Brain microvascular endothelial cell (primary cell): ENCODE data around the gene DNPH1.
A peak's percentile ranks its signal among the peaks of the same experiment; 100 is the strongest.

ENCODE experiments used
- DNase-seq: peaks from one replicate; pipeline ENCODE4 v3.0.0-alpha.2; 2020
- H3K27ac ChIP-seq: fragments of 250-450 bp; sonication (Bioruptor Pico); 2 replicates; pipeline ENCODE4 v1.5.1; 2020; ENCODE audit warnings: mild to moderate bottlenecking, moderate library complexity
- H3K27me3 ChIP-seq: fragments of 250-450 bp; sonication (Bioruptor Pico); replicated peaks from 2 replicates; pipeline ENCODE4 v1.5.1; 2020; ENCODE audit warnings: mild to moderate bottlenecking
- H3K36me3 ChIP-seq: fragments of 250-450 bp; sonication (Bioruptor Pico); replicated peaks from 2 replicates; pipeline ENCODE4 v1.5.1; 2020; ENCODE audit warnings: mild to moderate bottlenecking
- H3K4me3 ChIP-seq: 2 replicates; pipeline ENCODE4 v1.5.1; 2011; ENCODE audit warnings: low read depth, mild to moderate bottlenecking, control low read depth, low read length, moderate library complexity
- in situ Hi-C: cut with HindIII; loops from 2 replicates; pipeline ENCODE4 v1.10.0; 2017; ENCODE audit warnings: low sequenced_read_pairs, low pct_ligation_motif_present
- TF ChIP-seq, protein P1 (sequence below): IDR thresholded peaks from 2 replicates; pipeline ENCODE4 v1.5.1; 2011; ENCODE audit warnings: low read depth, mild to moderate bottlenecking, moderate library complexity, low read length, control low read depth, inconsistent platforms; ENCODE audit errors: missing control alignments

The DNPH1 gene

DNA sequence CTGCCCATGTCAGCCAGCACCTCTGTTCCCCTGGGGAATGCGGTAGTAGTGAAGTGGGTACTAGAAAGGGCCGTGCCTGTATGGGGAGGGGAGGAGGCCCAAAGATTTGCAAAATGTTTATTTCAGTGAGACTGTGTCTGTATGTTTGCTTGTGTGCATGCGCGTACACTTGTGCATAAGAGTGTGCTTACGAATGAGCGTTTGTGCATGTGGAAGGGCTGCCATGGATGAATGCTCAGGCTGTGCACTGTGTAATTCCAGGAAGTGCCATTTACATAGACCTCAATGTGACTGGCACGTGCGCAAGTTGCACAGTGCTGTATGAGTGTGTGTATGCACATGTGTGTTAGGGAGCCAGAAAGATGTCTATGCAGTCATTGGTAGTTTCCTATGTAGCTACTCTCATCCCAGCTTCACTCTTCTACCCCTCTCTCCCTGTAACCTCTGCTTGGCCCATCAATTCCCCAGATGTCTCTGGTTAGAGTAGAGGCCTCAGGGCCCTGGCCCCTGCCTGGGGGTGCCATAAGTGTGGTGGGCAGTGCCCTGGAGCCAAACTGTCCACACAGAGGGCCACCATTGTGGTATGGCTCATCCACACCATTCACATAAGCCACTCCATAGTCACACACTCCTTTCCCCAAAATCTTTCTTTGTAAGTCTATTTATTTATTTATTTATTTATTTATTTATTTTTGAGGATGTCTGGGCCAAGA, 42.0 kb upstream of the DNPH1 start:
- no peak overlapping the region for H3K4me3 ChIP-seq
- DNase-seq: no peak
- no peaks in the 10 kb centered on the region for H3K36me3 ChIP-seq
- in situ Hi-C loops: no loop called here
- H3K27ac ChIP-seq: no peak overlapping the region
- TF ChIP-seq, protein P1, sequence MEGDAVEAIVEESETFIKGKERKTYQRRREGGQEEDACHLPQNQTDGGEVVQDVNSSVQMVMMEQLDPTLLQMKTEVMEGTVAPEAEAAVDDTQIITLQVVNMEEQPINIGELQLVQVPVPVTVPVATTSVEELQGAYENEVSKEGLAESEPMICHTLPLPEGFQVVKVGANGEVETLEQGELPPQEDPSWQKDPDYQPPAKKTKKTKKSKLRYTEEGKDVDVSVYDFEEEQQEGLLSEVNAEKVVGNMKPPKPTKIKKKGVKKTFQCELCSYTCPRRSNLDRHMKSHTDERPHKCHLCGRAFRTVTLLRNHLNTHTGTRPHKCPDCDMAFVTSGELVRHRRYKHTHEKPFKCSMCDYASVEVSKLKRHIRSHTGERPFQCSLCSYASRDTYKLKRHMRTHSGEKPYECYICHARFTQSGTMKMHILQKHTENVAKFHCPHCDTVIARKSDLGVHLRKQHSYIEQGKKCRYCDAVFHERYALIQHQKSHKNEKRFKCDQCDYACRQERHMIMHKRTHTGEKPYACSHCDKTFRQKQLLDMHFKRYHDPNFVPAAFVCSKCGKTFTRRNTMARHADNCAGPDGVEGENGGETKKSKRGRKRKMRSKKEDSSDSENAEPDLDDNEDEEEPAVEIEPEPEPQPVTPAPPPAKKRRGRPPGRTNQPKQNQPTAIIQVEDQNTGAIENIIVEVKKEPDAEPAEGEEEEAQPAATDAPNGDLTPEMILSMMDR: no peak
- H3K27me3 ChIP-seq: peaks cover 49% of the 10 kb centered on the region

DNA sequence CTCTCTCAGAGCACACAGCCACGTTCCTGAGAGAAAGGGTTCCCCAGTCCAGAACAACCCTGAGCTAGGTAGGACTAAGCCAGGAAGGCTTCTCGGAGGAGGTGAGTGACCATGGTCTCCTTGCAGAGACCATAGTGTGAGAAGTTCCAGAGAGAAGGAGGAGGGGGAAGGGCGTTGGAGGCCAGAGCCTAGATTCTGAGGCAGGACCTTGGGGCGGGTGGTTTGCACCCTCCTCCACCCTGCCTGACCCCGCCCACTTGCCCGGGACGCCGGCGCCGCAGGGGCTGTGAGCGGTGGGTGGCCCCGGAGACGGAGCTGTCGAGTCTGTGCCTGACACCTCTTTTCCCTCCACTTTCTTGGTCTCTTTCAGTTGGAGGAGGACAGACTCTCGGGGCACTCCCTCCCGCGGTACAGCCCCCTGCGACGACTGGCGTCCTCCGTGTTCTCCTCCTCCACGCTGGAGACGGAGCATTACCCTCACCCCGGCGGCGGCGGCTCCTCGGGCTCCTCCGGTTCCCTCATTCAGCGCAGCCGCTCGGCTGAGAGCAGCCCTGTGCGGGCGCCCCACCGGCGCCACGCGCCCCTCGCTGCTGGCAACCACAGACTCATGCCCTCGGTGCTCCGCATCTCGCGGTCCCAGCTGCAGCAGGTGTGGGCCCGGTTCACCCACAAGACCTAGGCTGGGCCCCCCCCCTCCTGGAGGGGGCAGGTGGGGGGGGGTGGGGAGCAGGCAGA, 40.2 kb upstream of the DNPH1 start:
- Histone ChIP-seq H3K4me3 (peak overlapping the region; percentile 34), H3K27me3 (peaks cover 32% of the 10 kb centered on the region)
- TF ChIP-seq, protein P1: no peak

DNA sequence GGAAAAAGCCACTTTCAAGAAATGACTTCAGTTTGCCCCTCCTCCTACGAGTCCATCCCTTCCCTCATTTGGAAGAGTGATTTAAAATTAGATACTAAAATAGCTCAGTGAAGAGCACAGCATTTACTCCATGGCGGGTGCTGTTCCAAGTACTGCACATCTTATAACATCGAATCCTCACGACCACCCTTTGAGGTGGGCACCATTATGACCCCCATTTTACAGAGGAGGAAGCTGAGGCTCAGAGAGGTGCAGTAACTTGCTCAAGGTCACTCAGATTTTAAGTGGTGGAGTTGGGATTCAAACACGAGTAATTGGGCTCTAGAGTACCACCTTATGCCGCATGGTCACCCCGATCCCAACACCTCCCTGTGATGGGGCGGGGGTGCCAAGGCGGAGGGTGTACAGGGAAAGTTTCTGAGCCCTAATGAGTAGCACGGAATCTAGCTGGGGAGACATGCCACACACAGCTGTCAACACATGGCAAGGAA, 39.5 kb upstream of the DNPH1 start:
- no peak overlapping the region for H3K4me3 ChIP-seq
- in situ Hi-C loops: no loop called here
- TF ChIP-seq, protein P1: no peak
- H3K27ac ChIP-seq: no peak overlapping the region
- H3K27me3 ChIP-seq: peaks cover 26% of the 10 kb centered on the region
- no peaks in the 10 kb centered on the region for H3K36me3 ChIP-seq
- DNase-seq: no peak

More for the DNA sequence above, 40.2 kb upstream of the DNPH1 start:
- Histone ChIP-seq H3K36me3 (no peaks in the 10 kb centered on the region), H3K27ac (no peak overlapping the region)
- in situ Hi-C loops: no loop called here
- DNase-seq: no peak

DNA sequence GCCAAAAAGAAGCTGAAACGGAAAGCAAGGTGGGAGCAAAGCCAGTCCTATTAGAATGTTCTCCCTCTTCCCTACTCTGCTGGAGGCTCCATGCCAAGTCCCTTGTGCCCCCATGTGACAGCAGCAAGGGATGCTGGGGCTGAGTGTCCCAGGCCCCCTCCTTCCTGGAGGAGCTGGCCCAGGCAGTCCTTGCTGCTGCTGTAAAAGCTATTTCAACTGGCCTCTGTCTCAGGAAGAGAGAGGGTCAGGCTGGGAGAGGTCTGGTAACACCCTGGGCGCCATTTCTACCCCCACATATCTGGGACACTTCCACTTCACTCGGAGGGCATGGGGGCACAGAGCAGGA, 39.0 kb upstream of the DNPH1 start:
- no peak overlapping the region for H3K4me3 ChIP-seq
- TF ChIP-seq, protein P1: no peak
- DNase-seq: no peak
- no peak overlapping the region for H3K27ac ChIP-seq
- in situ Hi-C loops: no loop called here
- peaks cover 22% of the 10 kb centered on the region for H3K27me3 ChIP-seq
- no peaks in the 10 kb centered on the region for H3K36me3 ChIP-seq

DNA sequence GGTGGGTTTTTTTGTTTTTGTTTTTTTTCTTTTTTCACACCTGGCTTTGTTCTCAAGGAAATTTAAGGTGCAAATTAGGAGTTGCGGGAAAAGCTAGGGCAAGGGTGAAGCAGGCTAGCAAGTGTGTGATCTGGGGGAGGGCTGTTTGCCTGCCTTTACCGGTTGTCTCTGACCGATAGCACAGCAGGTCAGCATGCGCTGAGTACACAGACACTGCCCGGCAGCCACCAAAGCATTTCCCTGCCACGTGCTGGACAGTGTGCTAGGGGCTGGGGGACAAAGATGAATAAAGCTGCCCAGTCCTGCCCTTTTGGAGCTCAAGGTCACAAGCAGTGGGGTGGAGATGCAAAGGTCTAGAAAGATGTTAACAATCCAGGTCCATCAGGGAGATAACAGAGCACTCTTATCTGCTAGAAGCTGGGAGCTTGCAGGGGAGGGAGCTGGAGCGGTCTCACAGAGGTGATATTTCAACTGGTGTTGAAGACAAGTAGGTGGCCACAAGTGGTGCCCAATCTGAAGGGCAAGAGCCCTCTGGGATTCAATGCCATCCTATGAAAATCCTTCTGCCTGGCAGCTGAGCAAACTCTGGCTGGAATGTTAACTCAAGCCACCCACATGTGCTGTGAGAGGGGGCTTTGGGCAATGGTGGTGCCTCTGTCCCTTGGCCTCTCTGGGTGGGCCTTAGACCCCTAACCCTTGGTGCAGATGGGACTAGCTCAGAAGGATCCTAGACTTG, 38.5 kb upstream of the DNPH1 start:
- no peak overlapping the region for H3K4me3 ChIP-seq
- no peaks in the 10 kb centered on the region for H3K36me3 ChIP-seq
- H3K27me3 ChIP-seq: peaks cover 20% of the 10 kb centered on the region
- DNase-seq: no peak
- H3K27ac ChIP-seq: no peak overlapping the region
- TF ChIP-seq, protein P1: no peak
- in situ Hi-C loops: no loop called here
